K562 (cell line): ENCODE measurements around the gene ADAMTS6. TPM values are rescaled to one million over a fixed set of nuclear protein-coding genes. Genes with fewer than 3 reads are reported as not detected.

Experiments
- HDAC3 ChIP-seq: fragments of 450-650 bp; IDR thresholded peaks from 2 replicates; pipeline ENCODE4 v1.6.1; 2018; ENCODE audit warnings: borderline replicate concordance, mild to moderate bottlenecking, moderate library complexity; ENCODE audit not compliant: partially characterized antibody
- HIVEP1 ChIP-seq: fragments of 250-450 bp; sonication (Bioruptor Pico); IDR thresholded peaks from 2 replicates; pipeline ENCODE4 v1.4.0; 2020; ENCODE audit warnings: mild to moderate bottlenecking
- PHF8 ChIP-seq: fragments of 200-600 bp; sonication (generic); IDR thresholded peaks from 2 replicates; pipeline ENCODE4 v1.6.1; 2012; ENCODE audit warnings: mixed run types, mild to moderate bottlenecking, inconsistent platforms, low read length, moderate library complexity, borderline replicate concordance
- POLR2B ChIP-seq: fragments of 450-650 bp; IDR thresholded peaks from 2 replicates; pipeline ENCODE4 v1.6.1; 2018; ENCODE audit warnings: low read depth; ENCODE audit not compliant: partially characterized antibody
- SUPT5H ChIP-seq: fragments of 450-650 bp; IDR thresholded peaks from 2 replicates; pipeline ENCODE4 v1.6.1; 2016
- ZFX ChIP-seq: sonication (generic); formaldehyde crosslinking; IDR thresholded peaks from 2 replicates; pipeline ENCODE4 v1.8.0; 2022; ENCODE audit warnings: mild to moderate bottlenecking, missing genetic modification reagents, moderate library complexity
- ZNF146 ChIP-seq: IDR thresholded peaks from one replicate; pipeline ENCODE4 v1.6.1; 2018; ENCODE audit warnings: missing compliant biosample characterization; ENCODE audit not compliant: unreplicated experiment
- ZNF561 ChIP-seq: fragments of 450-650 bp; formaldehyde crosslinking; conservative IDR thresholded peaks from 2 replicates; pipeline ENCODE4 v1.4.0; 2020; ENCODE audit warnings: mild to moderate bottlenecking, moderate library complexity
- polyA plus RNA-seq, 8 experiments: library from polyadenylated mRNA; depleted of rRNA in 4 of 8; stranded (reverse) in 5 of 8; unstranded in 3 of 8; fragments of >200 nt; fragmentation: Nextera tagmentation in 2 of 8; fragmentation: Illumina TruSeq in 1 of 8; extraction: Ambion mirVana in 2 of 8; extraction: Trizol in 1 of 8; gene quantifications; 2 replicates each; pipeline versions ENCODE4 v1.2.1 to v1.2.3, GENCODE V29; 2011 to 2014; ENCODE audit warnings: inconsistent platforms in 1 of 8, missing spikeins in 1 of 8
- total RNA-seq, 7 experiments: library from RNA; depleted of rRNA in 6 of 7; stranded (reverse); fragments of >200 nt in 6 of 7; fragmentation: Illumina TruSeq in 2 of 7; extraction: Trizol in 2 of 7; gene quantifications; 2 replicates each; pipeline versions ENCODE4 v1.2.1 to v1.2.3, GENCODE V29; 2011 to 2021; ENCODE audit warnings: low replicate concordance in 1 of 7
- TF ChIP-seq, protein P1 (sequence below): sonication (generic); formaldehyde crosslinking; IDR thresholded peaks from 2 replicates; pipeline ENCODE4 v1.8.0; 2023; ENCODE audit warnings: missing genetic modification reagents, mild to moderate bottlenecking, borderline replicate concordance
- TF ChIP-seq, protein P2 (sequence below): fragments of 450-650 bp; IDR thresholded peaks from 2 replicates; pipeline ENCODE4 v1.6.1; 2017; ENCODE audit warnings: mild to moderate bottlenecking, moderate library complexity
- TF ChIP-seq, protein P3 (sequence below): sonication (generic); formaldehyde crosslinking; IDR thresholded peaks from 2 replicates; pipeline ENCODE4 v1.8.0; 2022; ENCODE audit warnings: mild to moderate bottlenecking, missing genetic modification reagents, borderline replicate concordance

ADAMTS6 gene
- total and polyA plus RNA-seq, 9 of the 15 experiments (the other 6 are each of a cell fraction or from before 2014, with no cell fraction given) = 0.57 to 5.3 (median 1.5) TPM

- TF ChIP-seq, protein P1, sequence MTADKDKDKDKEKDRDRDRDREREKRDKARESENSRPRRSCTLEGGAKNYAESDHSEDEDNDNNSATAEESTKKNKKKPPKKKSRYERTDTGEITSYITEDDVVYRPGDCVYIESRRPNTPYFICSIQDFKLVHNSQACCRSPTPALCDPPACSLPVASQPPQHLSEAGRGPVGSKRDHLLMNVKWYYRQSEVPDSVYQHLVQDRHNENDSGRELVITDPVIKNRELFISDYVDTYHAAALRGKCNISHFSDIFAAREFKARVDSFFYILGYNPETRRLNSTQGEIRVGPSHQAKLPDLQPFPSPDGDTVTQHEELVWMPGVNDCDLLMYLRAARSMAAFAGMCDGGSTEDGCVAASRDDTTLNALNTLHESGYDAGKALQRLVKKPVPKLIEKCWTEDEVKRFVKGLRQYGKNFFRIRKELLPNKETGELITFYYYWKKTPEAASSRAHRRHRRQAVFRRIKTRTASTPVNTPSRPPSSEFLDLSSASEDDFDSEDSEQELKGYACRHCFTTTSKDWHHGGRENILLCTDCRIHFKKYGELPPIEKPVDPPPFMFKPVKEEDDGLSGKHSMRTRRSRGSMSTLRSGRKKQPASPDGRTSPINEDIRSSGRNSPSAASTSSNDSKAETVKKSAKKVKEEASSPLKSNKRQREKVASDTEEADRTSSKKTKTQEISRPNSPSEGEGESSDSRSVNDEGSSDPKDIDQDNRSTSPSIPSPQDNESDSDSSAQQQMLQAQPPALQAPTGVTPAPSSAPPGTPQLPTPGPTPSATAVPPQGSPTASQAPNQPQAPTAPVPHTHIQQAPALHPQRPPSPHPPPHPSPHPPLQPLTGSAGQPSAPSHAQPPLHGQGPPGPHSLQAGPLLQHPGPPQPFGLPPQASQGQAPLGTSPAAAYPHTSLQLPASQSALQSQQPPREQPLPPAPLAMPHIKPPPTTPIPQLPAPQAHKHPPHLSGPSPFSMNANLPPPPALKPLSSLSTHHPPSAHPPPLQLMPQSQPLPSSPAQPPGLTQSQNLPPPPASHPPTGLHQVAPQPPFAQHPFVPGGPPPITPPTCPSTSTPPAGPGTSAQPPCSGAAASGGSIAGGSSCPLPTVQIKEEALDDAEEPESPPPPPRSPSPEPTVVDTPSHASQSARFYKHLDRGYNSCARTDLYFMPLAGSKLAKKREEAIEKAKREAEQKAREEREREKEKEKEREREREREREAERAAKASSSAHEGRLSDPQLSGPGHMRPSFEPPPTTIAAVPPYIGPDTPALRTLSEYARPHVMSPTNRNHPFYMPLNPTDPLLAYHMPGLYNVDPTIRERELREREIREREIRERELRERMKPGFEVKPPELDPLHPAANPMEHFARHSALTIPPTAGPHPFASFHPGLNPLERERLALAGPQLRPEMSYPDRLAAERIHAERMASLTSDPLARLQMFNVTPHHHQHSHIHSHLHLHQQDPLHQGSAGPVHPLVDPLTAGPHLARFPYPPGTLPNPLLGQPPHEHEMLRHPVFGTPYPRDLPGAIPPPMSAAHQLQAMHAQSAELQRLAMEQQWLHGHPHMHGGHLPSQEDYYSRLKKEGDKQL (CRISPR knock-in tag) = no peak
- no peak for TF ChIP-seq ZNF561 (CRISPR knock-in tag)
- TF ChIP-seq SUPT5H = no peak
- TF ChIP-seq HDAC3 = no peak
- TF ChIP-seq ZFX = no peak
- no peak for TF ChIP-seq HIVEP1 (CRISPR knock-in tag)
- no peak for TF ChIP-seq PHF8
- TF ChIP-seq POLR2B = no peak
- TF ChIP-seq, protein P2, sequence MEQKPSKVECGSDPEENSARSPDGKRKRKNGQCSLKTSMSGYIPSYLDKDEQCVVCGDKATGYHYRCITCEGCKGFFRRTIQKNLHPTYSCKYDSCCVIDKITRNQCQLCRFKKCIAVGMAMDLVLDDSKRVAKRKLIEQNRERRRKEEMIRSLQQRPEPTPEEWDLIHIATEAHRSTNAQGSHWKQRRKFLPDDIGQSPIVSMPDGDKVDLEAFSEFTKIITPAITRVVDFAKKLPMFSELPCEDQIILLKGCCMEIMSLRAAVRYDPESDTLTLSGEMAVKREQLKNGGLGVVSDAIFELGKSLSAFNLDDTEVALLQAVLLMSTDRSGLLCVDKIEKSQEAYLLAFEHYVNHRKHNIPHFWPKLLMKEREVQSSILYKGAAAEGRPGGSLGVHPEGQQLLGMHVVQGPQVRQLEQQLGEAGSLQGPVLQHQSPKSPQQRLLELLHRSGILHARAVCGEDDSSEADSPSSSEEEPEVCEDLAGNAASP = no peak
- TF ChIP-seq, protein P3, sequence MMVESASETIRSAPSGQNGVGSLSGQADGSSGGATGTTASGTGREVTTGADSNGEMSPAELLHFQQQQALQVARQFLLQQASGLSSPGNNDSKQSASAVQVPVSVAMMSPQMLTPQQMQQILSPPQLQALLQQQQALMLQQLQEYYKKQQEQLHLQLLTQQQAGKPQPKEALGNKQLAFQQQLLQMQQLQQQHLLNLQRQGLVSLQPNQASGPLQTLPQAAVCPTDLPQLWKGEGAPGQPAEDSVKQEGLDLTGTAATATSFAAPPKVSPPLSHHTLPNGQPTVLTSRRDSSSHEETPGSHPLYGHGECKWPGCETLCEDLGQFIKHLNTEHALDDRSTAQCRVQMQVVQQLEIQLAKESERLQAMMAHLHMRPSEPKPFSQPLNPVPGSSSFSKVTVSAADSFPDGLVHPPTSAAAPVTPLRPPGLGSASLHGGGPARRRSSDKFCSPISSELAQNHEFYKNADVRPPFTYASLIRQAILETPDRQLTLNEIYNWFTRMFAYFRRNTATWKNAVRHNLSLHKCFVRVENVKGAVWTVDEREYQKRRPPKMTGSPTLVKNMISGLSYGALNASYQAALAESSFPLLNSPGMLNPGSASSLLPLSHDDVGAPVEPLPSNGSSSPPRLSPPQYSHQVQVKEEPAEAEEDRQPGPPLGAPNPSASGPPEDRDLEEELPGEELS (CRISPR knock-in tag) = no peak
- no peak for TF ChIP-seq ZNF146 (CRISPR knock-in tag)
Measured at GRCh38 chr5:65462139-65462705, 19.5 kb downstream of the ADAMTS6 start (continued).
